GM23338 (cell line): ENCODE measurements around the gene TTC39B. TPM values are rescaled to one million over a fixed set of nuclear protein-coding genes. Genes with fewer than 3 reads are reported as not detected.
"Not testable (repeated sequence)": the region's sequence is repeated elsewhere in the genome, so short reads cannot be mapped to it uniquely, and the experiment has no call there.

Experiments
- ATAC-seq: fragments of 200-7000 bp; cut with Tn5 transposase; 3 replicates; pipeline ENCODE4 v1.9.1; 2020
- DNase-seq: peaks from one replicate; pipeline ENCODE4 v3.0.0-alpha.2; 2015; ENCODE audit warnings: low spot score
- H2AFZ ChIP-seq: fragments of 200-600 bp; sonication (generic); 2 replicates; pipeline ENCODE4 v1.8.0; 2016; ENCODE audit warnings: antibody characterized with exemption, mild to moderate bottlenecking, moderate library complexity
- H3F3A ChIP-seq: fragments of 200-600 bp; sonication (generic); replicated peaks from 2 replicates; pipeline ENCODE4 v1.8.0; 2017; ENCODE audit warnings: antibody characterized with exemption, mixed run types, low read depth
- H3K27ac ChIP-seq: fragments of 200-600 bp; sonication (generic); 2 replicates; pipeline ENCODE4 v1.6.1; 2016; ENCODE audit warnings: low read depth
- H3K27me3 ChIP-seq: fragments of 200-600 bp; sonication (generic); 2 replicates; pipeline ENCODE4 v1.8.0; 2016; ENCODE audit warnings: mild to moderate bottlenecking, mixed run types, moderate library complexity; ENCODE audit not compliant: insufficient read depth
- H3K36me3 ChIP-seq: fragments of 200-600 bp; sonication (generic); 2 replicates; pipeline ENCODE4 v1.8.0; 2016; ENCODE audit warnings: mild to moderate bottlenecking; ENCODE audit not compliant: insufficient read depth
- H3K4me1 ChIP-seq: fragments of 200-600 bp; sonication (generic); 2 replicates; pipeline ENCODE4 v1.8.0; 2016; ENCODE audit warnings: mild to moderate bottlenecking, moderate library complexity; ENCODE audit not compliant: insufficient read depth
- H3K4me2 ChIP-seq: fragments of 200-600 bp; sonication (generic); 2 replicates; pipeline ENCODE4 v1.7.1; 2017; ENCODE audit warnings: mixed run types
- H3K4me3 ChIP-seq: fragments of 200-600 bp; sonication (generic); 2 replicates; pipeline ENCODE4 v1.6.1; 2016; ENCODE audit warnings: mixed run types
- H3K79me2 ChIP-seq: fragments of 200-600 bp; sonication (generic); replicated peaks from 2 replicates; pipeline ENCODE4 v1.8.0; 2017; ENCODE audit warnings: mild to moderate bottlenecking; ENCODE audit not compliant: insufficient read depth
- H3K9me2 ChIP-seq: fragments of 200-600 bp; sonication (generic); 2 replicates; pipeline ENCODE4 v1.8.0; 2017; ENCODE audit not compliant: insufficient read depth
- H4K20me1 ChIP-seq: fragments of 200-600 bp; sonication (generic); replicated peaks from 2 replicates; pipeline ENCODE4 v1.8.0; 2017; ENCODE audit warnings: mild to moderate bottlenecking; ENCODE audit not compliant: insufficient read depth
- H3K27ac Mint-ChIP-seq: 2 replicates; pipeline ENCODE4 v1.8.0; 2020; ENCODE audit warnings: inconsistent platforms, mild to moderate bottlenecking, moderate library complexity, mixed read lengths
- H3K27me3 Mint-ChIP-seq: 3 replicates; pipeline ENCODE4 v1.8.0; 2022; ENCODE audit warnings: low read depth, mild to moderate bottlenecking, moderate library complexity, mixed read lengths, inconsistent platforms; ENCODE audit not compliant: insufficient read depth, poor library complexity
- H3K36me3 Mint-ChIP-seq: 3 replicates; pipeline ENCODE4 v1.8.0; 2021; ENCODE audit warnings: low read depth, mild to moderate bottlenecking, inconsistent platforms, moderate library complexity, mixed read lengths
- H3K4me1 Mint-ChIP-seq: 3 replicates; pipeline ENCODE4 v1.8.0; 2020; ENCODE audit warnings: mild to moderate bottlenecking, inconsistent platforms, mixed read lengths
- H3K4me3 Mint-ChIP-seq: 3 replicates; pipeline ENCODE4 v1.8.0; 2021; ENCODE audit warnings: moderate library complexity, mild to moderate bottlenecking, inconsistent platforms, mixed read lengths
- H3K9me3 Mint-ChIP-seq: 3 replicates; pipeline ENCODE4 v1.8.0; 2020; ENCODE audit warnings: moderate library complexity, mild to moderate bottlenecking, inconsistent platforms, mixed read lengths
- ZNF331 ChIP-seq: fragments of 250-450 bp; sonication (Bioruptor Pico); IDR thresholded peaks from 2 replicates; pipeline ENCODE4 v1.5.0; 2020; ENCODE audit warnings: low read depth, mild to moderate bottlenecking, moderate library complexity
- polyA plus RNA-seq: library from polyadenylated mRNA; unstranded; fragments of >200 nt; fragmentation: Nextera tagmentation; extraction: Ambion mirVana; gene quantifications from 2 replicates; pipeline ENCODE4 v1.2.1, GENCODE V29; 2016
- total RNA-seq: library from RNA; depleted of rRNA; stranded (reverse); fragments of >200 nt; shearing (Covaris generic); gene quantifications from 2 replicates; pipeline ENCODE4 v1.2.3, GENCODE V29; 2014
- TF ChIP-seq, protein P1 (sequence below): IDR thresholded peaks from one replicate; pipeline ENCODE4 v1.6.1; 2018; ENCODE audit warnings: antibody characterized with exemption; ENCODE audit not compliant: unreplicated experiment
- TF ChIP-seq, protein P2 (sequence below): fragments of 250-450 bp; sonication (Bioruptor Pico); IDR thresholded peaks from 2 replicates; pipeline ENCODE4 v1.5.0; 2020; ENCODE audit warnings: mild to moderate bottlenecking, moderate library complexity

The TTC39B gene
- total and polyA plus RNA-seq, 2 experiments from 2014 or later: 2.8 to 11.1 TPM

DNA sequence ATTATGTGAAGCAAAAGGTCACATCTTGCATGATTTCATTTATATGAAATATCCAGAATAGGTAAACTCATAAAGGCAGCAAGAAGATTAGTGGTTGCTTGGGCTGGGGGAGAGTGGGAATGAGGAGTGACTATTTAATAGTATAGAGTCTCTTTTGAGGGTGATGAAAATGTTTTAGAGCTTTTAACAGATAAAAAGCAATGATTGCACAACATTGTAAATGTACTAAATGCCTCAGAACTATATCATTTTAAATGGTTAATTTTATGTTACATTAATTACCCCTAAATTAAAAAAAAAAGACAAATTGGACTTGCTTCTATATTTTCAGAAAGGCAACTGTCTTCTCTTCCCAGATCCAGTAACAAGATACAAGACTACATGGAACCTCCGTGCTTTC, 21.9 kb upstream of the TTC39B start:
- 0 out of 2 replicates have a peak overlapping the region, but pooled peaks have one; percentile 1 for H2AFZ ChIP-seq
- H3K27me3 Mint-ChIP-seq: peaks cover 8% of the 10 kb centered on the region
- no peaks in the 10 kb centered on the region for H3K4me1 ChIP-seq
- TF ChIP-seq, protein P1, sequence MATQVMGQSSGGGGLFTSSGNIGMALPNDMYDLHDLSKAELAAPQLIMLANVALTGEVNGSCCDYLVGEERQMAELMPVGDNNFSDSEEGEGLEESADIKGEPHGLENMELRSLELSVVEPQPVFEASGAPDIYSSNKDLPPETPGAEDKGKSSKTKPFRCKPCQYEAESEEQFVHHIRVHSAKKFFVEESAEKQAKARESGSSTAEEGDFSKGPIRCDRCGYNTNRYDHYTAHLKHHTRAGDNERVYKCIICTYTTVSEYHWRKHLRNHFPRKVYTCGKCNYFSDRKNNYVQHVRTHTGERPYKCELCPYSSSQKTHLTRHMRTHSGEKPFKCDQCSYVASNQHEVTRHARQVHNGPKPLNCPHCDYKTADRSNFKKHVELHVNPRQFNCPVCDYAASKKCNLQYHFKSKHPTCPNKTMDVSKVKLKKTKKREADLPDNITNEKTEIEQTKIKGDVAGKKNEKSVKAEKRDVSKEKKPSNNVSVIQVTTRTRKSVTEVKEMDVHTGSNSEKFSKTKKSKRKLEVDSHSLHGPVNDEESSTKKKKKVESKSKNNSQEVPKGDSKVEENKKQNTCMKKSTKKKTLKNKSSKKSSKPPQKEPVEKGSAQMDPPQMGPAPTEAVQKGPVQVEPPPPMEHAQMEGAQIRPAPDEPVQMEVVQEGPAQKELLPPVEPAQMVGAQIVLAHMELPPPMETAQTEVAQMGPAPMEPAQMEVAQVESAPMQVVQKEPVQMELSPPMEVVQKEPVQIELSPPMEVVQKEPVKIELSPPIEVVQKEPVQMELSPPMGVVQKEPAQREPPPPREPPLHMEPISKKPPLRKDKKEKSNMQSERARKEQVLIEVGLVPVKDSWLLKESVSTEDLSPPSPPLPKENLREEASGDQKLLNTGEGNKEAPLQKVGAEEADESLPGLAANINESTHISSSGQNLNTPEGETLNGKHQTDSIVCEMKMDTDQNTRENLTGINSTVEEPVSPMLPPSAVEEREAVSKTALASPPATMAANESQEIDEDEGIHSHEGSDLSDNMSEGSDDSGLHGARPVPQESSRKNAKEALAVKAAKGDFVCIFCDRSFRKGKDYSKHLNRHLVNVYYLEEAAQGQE: no peak
- no peak for TF ChIP-seq ZNF331 (CRISPR knock-in tag)
- TF ChIP-seq, protein P2, sequence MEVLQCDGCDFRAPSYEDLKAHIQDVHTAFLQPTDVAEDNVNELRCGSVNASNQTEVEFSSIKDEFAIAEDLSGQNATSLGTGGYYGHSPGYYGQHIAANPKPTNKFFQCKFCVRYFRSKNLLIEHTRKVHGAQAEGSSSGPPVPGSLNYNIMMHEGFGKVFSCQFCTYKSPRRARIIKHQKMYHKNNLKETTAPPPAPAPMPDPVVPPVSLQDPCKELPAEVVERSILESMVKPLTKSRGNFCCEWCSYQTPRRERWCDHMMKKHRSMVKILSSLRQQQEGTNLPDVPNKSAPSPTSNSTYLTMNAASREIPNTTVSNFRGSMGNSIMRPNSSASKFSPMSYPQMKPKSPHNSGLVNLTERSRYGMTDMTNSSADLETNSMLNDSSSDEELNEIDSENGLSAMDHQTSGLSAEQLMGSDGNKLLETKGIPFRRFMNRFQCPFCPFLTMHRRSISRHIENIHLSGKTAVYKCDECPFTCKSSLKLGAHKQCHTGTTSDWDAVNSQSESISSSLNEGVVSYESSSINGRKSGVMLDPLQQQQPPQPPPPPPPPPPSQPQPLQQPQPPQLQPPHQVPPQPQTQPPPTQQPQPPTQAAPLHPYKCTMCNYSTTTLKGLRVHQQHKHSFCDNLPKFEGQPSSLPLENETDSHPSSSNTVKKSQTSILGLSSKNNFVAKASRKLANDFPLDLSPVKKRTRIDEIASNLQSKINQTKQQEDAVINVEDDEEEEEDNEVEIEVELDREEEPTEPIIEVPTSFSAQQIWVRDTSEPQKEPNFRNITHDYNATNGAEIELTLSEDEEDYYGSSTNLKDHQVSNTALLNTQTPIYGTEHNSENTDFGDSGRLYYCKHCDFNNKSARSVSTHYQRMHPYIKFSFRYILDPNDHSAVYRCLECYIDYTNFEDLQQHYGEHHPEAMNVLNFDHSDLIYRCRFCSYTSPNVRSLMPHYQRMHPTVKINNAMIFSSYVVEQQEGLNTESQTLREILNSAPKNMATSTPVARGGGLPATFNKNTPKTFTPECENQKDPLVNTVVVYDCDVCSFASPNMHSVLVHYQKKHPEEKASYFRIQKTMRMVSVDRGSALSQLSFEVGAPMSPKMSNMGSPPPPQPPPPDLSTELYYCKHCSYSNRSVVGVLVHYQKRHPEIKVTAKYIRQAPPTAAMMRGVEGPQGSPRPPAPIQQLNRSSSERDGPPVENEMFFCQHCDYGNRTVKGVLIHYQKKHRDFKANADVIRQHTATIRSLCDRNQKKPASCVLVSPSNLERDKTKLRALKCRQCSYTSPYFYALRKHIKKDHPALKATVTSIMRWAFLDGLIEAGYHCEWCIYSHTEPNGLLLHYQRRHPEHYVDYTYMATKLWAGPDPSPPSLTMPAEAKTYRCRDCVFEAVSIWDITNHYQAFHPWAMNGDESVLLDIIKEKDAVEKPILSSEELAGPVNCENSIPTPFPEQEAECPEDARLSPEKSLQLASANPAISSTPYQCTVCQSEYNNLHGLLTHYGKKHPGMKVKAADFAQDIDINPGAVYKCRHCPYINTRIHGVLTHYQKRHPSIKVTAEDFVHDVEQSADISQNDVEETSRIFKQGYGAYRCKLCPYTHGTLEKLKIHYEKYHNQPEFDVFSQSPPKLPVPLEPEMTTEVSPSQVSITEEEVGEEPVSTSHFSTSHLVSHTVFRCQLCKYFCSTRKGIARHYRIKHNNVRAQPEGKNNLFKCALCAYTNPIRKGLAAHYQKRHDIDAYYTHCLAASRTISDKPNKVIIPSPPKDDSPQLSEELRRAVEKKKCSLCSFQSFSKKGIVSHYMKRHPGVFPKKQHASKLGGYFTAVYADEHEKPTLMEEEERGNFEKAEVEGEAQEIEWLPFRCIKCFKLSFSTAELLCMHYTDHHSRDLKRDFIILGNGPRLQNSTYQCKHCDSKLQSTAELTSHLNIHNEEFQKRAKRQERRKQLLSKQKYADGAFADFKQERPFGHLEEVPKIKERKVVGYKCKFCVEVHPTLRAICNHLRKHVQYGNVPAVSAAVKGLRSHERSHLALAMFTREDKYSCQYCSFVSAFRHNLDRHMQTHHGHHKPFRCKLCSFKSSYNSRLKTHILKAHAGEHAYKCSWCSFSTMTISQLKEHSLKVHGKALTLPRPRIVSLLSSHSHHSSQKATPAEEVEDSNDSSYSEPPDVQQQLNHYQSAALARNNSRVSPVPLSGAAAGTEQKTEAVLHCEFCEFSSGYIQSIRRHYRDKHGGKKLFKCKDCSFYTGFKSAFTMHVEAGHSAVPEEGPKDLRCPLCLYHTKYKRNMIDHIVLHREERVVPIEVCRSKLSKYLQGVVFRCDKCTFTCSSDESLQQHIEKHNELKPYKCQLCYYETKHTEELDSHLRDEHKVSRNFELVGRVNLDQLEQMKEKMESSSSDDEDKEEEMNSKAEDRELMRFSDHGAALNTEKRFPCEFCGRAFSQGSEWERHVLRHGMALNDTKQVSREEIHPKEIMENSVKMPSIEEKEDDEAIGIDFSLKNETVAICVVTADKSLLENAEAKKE (CRISPR knock-in tag): no peak
- H3K9me3 Mint-ChIP-seq: peaks cover 26% of the 10 kb centered on the region
- no peak overlapping the region for H3K4me2 ChIP-seq
- H3K36me3 ChIP-seq: peaks cover 9% of the 10 kb centered on the region; the same call in 1 of the 2 replicates
- 0 out of 3 replicates have a peak, but pooled peaks cover 2% of the 10 kb centered on the region for H3K4me1 Mint-ChIP-seq
- no peak overlapping the region for H3K4me3 Mint-ChIP-seq
- peaks cover 23% of the 10 kb centered on the region for H3K36me3 Mint-ChIP-seq
- H3K27ac ChIP-seq: no peak overlapping the region
- no peaks in the 10 kb centered on the region for H3K27me3 ChIP-seq
- no peak for ATAC-seq
- no peaks in the 10 kb centered on the region for H3K79me2 ChIP-seq
- no peaks in the 10 kb centered on the region for H3F3A ChIP-seq
- H3K4me3 ChIP-seq: no peak overlapping the region
- H3K9me2 ChIP-seq: no peaks in the 10 kb centered on the region
- no peak overlapping the region for H3K27ac Mint-ChIP-seq
- no peaks in the 10 kb centered on the region for H4K20me1 ChIP-seq
- DNase-seq: no peak

DNA sequence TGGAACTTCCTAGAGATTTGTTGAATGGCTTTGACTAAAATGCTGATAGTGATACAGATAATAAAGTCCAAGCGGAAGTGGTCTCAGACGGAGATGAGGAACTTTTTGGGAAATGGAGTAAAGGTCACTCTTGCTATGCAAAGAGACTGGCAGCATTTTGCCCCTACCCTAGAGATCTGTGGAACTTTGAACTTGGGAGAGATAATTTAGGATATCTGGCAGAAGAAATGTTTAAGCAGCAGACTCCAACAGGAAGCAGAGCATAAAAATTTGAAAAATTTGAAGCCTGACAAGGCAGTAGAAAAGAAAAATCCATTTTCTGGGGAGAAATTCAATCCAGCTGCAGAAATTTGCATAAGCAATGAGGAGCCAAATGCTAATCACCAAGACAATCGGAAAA, 15.7 kb upstream of the TTC39B start:
- H3K4me3 Mint-ChIP-seq, H3K27ac ChIP-seq, H3K36me3 ChIP-seq, H3K27me3 ChIP-seq, DNase-seq, H3F3A ChIP-seq, H3K79me2 ChIP-seq, H4K20me1 ChIP-seq, ATAC-seq, H3K27ac Mint-ChIP-seq, H3K4me2 ChIP-seq, H3K27me3 Mint-ChIP-seq, H3K4me1 Mint-ChIP-seq, H3K9me2 ChIP-seq, H3K4me1 ChIP-seq, H2AFZ ChIP-seq, H3K4me3 ChIP-seq: not testable (repeated sequence)
- Mint-ChIP-seq H3K9me3 (peaks cover 51% of the 10 kb centered on the region), H3K36me3 (peaks cover 34% of the 10 kb centered on the region)

DNA sequence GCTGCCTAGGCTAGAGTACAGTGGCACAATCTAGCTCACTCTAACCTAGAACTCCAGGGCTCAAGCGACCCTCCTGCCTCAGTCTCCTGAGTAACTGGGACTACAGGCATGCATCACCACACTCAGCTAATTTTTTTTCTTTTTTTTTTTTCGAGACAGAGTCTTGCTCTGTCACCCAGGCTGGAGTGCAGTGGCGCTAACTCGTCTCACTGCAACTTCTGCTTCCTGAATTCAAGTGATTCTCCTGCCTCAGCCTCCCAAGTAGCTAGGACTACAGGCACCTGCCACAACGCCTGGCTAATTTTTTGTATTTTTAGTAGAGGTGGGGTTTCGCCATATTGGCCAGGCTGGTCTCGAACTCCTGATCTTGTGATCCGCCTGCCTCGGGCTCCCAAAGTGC, 12.6 kb upstream of the TTC39B start:
- H3K27ac ChIP-seq, H3K4me3 ChIP-seq, H3K9me2 ChIP-seq, H3K4me2 ChIP-seq, H3F3A ChIP-seq, H3K36me3 ChIP-seq, H3K4me3 Mint-ChIP-seq, H3K27me3 ChIP-seq, H3K4me1 ChIP-seq, H3K4me1 Mint-ChIP-seq, H4K20me1 ChIP-seq, H2AFZ ChIP-seq, H3K27ac Mint-ChIP-seq, DNase-seq, H3K27me3 Mint-ChIP-seq, H3K79me2 ChIP-seq, ATAC-seq: not testable (repeated sequence)
- peaks cover 35% of the 10 kb centered on the region for H3K9me3 Mint-ChIP-seq
- peaks cover 21% of the 10 kb centered on the region for H3K36me3 Mint-ChIP-seq
